GM08714 (cell line): Measurements from ENCODE around the gene ZDHHC11B.

Experiments used
- H3K4me3 ChIP-seq: fragments of 200-500 bp; sonication (Bioruptor generic); 2 replicates; pipeline ENCODE4 v1.5.1; 2014; ENCODE audit warnings: mild to moderate bottlenecking, low read length, inconsistent platforms
- ZNF274 ChIP-seq: IDR thresholded peaks from 2 replicates; pipeline ENCODE4 v1.6.1; 2012; ENCODE audit warnings: mild to moderate bottlenecking, low read depth, low read length

Gene ZDHHC11B

DNA sequence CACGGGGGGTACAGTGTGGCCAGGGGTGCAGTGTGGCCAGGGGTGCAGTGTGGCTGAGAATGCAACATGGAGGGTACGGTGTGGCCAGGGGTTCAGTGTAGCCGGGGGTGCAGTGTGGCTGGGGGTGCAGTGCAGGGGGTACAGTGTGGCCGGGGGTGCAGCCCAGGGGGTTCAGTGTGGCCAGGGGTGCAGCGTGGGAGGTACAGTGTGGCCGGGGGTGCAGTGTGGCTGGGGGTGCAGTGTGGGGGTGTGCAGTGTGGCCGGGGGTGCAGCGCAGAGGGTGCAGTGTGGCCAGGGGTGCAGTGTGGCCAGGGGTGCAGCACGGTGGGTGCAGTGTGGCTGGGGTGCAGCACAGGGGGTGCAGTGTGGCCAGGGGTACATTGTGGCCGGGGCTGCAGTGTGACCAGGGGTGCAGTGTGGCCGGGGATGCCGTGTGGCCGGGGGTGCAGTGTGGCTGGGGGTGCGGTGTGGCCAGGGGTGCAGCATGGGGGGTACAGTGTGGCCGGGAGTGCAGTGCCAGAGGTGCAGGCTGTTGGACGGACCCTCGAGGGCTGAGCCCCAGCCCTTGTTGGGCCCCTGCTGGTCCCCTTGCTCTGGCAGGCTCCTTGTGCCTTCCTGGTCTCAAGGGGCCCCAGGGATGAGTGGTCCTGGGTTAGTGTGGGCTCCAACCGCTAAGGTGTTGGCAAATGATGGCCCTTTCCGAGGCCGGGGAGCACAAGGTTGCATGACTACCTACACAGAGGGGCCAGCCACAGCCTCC, 109.2 kb downstream of the ZDHHC11B start:
- TF ChIP-seq ZNF274: no peak
- H3K4me3 ChIP-seq: no peak overlapping the region

DNA sequence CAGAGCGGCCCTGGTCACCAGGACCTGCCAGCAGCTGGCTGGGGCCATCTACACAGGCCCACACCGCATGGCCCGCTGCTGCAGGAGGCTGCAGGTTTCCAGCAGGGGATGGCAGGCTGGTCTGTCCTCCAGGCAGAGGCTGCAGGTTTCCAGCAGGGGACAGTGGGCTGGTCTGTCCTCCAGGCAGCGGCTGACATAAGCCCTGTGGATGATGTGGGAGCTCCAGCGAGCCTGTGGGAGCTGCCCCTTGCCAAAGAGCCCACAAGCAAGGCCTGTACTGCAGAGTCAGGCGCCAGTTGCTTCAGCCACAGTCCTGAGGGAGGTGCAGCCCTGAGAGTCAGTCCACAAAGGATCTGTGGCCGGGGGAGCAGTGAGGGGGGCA, 109.9 kb downstream of the ZDHHC11B start:
- no peak for TF ChIP-seq ZNF274
- no peak overlapping the region for H3K4me3 ChIP-seq

DNA sequence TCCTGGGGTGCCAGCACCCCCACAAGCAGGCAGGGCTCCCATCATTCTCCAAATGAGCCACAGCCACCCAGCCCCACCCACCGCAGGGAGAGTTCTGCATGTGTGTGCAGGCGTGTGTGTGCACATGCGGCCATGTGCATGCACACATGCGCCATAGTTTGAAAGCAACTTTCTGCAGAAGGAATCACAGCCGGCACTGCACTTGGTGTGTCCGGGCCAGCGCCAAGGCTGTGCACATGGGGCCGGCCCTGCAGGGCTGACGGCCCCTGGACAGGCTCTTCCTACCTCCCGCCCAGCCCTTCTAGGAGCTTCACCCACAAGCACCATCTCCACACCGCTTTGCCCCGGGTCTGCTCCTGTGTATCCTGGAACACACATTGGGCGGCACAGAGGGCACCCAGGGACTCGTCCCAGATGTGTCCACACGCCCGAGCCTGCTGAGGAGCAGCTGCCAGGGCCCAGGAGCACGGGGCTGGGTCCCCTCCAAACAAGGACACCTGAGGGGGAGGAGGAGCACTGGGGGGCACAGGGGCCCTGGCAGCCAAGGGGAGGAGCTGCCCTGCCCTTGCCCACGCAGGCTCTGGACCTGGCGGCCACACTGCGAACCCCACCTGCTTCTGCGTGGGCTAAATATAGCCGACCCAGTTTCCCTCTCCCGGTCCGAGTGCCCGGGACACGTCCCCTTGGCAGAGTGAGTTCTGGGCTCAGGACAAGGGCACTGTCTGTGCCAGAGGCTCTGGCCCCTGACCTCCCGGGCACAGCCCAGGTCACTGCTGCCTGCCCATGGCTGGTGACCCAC, 110.5 kb downstream of the ZDHHC11B start:
- no peak overlapping the region for H3K4me3 ChIP-seq
- TF ChIP-seq ZNF274: no peak

DNA sequence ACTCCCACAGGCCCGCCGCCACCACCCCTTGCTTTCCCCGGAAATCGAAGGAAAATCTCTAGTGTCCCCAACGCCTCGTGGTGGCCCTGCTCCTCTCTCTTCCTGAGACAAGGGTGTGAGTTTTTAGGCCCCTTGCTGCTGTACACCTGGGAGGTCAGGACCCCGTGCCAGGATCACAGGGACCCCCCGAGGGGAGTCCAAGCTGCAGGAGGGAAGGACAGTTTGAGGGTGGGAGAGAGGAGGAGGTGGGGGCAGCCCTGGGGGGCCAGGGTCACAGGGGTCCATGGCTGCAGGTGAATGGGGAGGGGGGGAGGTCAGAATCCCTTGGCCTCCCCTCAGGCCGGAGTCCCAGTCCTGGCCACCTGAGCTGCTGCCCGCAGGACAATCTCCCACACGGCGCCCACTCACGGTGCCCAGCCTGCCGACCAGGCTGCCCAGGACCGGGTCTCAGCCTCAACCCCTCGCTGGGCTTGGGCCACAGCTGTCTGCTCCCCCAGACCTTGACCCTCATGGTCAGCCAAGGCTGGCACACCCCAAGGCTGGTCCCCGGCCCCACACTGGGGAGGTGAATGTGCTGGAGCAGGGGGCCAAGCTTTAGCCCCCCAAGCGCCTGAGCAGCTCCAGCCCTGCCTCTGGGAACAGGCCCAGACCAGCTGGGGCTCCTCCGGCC, 111.2 kb downstream of the ZDHHC11B start:
- TF ChIP-seq ZNF274: no peak
- H3K4me3 ChIP-seq: no peak overlapping the region

DNA sequence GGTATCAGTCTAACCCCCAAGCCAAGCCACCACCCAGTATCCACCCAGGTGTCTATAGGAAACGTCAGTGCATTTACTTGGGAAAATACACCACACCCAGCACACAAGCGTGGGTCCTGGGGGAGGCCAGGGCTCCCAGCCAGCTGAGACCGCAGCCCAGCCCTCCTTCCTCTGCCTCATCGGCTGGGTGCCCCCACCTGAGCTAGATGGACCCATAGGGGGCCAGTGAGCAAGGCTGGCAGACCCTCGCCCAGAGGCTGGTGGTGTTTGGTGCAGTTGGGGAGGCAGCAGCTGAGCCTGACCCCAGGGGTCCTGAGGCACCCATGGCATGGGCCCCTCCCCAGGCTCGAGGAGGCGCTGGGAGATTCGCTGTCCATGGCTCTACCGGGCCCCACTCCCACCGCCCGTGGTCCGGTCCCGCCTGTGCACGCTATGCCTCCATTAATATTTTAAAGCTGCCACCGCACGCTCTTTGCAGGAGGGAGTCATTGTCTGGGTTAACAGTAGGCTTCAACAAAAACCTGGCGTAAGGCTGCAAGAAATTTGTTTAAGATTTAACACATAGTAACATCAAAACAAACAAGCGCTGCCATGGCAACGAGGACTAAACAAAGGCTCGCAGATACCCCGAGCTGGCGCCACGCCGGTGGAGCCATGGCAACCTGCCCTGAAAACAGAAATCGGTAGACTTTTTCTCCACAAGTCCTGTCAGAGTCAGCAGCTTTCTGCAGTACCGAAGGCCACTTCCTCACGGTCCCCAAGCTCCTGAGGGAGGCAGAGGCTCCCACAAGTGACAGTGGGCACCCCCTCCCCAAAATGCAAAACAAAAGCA, 112.0 kb downstream of the ZDHHC11B start:
- H3K4me3 ChIP-seq: no peak overlapping the region
- no peak for TF ChIP-seq ZNF274

DNA sequence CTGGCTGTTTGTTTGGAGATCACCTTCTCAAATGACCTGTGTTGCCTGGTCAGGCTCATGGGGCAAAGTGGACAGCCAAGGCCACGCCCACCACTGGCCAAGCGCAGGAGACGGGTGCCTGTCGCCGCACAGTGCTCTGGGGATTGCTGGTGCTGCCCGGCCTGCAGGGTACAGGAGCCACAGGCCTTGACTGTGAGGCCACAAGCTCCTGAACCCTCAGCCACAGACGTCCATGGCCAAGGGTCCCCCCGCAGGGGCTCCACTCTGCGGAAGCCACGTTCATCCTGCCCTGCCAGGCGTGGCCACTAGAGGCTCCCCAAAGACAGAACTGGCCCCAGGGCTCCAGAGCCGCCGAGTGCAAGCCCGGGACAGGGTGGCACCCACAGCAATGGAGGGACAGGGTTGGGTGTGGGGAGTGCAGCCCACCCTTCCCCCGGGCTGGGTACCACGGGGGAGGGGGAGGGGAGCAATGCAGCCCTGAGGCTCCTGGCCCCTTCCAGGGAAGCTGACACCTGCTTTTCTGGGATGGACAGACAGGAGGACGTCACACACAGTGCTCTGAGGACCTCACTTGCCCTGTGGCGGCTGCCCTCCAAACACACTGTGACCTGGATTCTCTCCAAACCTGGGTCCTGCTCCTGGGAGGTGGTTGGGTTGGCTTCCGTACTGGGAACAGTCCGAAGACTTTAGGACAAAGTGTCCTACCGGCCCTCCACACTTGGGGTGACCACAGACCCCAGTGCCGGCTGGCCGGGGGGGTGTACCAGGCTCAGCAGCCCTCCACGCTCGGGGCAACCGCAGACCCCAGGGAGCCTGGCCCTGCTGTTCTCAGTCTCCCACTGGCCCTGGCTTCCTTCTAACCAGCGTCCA, 112.8 kb downstream of the ZDHHC11B start:
- H3K4me3 ChIP-seq: no peak overlapping the region

DNA sequence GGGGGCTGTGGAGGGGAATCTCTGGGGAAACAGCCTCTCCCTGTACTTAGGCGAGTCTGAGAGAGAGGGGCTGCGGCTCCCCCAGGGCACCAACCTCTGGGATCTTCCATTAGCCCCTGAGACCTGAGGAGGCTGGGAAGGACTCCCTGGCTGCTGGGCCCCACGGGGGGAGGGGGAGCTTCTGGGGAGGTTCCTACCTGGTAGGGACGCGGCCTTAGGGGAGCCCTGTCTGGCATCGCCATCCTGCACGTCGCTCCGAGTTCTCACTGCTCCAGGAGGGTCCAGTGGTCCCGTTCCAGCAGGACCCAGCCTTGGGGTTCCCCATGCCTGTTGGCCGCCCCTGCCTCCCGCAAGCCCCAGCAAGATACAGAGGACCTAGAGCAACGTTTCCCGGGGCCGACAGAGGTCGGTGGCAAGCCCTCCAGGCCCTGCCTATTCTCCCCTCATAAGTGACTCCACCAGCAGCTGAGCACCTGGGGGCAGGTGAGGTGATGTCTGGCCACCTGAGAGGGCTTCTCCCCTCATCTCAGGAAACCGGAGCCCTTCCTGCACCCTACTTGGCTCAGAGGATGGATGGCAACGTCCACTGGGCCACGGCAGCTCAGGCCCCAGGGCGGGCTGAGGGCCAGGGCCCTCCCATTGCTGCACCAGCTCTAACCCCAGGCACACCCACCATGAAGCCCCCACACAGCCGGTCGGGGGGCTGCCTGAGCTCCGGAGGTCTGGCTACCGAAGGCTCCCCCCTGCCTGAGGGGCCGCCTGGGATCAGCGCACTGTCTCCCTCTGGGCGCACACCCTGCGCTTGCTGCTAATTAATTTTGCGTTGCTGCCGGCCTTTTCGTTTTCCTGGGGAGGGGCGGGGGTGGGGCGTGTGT, 113.9 kb downstream of the ZDHHC11B start:
- H3K4me3 ChIP-seq: no peak overlapping the region
- no peak for TF ChIP-seq ZNF274

More for the DNA sequence above, 112.8 kb downstream of the ZDHHC11B start:
- no peak for TF ChIP-seq ZNF274

DNA sequence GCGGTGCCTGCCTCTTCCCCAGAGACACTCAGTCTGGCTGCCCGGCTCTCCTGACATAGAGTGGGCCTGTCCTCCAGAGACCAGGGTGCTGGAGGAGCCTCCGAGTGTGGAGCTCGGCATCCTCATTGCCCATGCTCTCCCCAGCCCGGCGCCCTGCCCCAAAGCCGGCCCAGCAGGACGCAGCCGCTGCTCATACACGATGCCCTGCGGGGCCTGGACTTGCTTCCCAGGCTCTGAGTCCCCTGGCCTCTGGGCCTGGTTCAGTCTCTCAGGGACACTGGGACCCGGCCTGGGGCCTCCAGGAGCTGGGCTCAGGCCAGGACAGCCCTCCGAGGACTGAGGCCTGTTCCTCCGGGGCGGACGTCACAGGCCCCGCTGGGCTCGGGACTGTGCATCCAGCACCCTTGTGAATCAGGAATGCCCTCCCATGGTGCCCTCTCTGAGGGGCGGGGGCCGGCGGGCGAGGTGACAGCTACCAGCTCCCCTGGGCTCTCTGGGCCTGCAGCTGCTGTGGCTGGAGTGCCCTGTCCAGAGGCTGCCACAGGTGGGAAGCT, 114.6 kb downstream of the ZDHHC11B start:
- TF ChIP-seq ZNF274: no peak

DNA sequence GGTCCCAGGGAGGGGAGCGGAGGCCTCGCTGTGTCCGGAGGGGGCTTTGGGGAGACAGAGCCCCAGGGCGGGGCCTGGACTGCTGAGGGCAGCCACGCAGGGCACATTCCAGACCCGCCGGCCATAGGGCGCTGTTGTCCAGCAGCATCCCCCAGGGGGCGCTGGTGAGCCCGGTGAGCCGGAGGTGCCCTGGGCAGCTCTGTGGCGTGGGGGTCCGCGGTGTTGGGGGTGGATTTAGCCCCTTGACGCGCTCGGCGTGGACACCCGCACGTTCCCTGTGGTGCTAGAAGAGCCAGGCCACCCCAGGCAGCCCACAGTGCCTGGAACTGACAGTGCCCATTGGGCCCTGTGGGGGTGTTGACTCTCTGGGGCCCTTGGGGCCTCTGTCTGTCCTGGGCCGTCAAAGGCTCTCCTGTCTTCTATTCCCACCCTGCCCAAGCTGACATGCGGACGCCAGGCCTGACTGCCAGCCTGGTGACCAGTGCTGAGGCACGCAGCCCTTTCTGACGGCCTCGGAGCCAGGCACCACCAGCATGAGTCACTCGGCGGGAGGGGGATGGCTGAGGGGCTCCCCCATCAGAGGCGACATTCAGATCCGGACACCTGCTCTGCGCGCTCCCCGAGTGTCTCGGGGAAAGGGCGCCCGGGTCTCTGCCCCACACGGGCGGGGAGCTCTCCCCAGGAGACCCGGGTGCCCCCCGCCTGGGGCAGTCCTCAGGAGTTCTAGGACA, 115.3 kb downstream of the ZDHHC11B start:
- TF ChIP-seq ZNF274: no peak
- no peak overlapping the region for H3K4me3 ChIP-seq

More for the DNA sequence above, 114.6 kb downstream of the ZDHHC11B start:
- no peak overlapping the region for H3K4me3 ChIP-seq

DNA sequence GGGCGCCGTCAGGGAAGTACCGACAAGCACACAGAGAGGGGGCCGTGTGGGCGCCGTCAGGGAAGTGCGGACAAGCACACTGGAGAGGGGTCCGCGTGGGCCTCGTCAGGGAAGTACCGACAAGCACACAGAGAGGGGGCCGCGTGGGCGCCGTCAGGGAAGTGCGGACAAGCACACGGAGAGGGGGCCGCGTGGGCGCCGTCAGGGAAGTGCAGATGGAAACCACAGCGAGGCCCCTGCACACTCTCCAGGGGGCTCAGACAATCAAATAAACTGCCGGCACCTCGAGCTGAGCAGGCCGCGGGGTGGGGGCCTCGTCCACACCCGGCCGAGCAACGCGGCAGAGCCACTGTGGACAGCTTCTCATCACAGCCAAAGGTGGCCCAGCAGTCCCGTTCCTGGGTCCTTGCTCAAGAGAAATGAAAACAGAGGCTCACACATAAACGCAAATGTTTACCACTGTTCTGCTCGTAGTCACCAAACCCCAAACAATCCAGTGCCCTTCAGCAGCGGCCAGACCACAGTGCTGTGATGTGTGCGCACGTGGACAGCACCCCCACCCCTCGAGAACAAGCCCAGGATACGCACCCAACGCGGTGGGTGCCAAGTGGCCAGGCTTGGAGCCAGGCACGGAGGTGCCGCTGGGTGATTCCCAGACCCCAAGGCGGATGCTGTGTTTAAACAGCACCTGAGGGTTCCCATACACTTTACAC, 116.1 kb downstream of the ZDHHC11B start:
- H3K4me3 ChIP-seq: no peak overlapping the region
- no peak for TF ChIP-seq ZNF274
